Spleen (tissue), 11 donors: ENCODE data around the gene TMEM272. TPM values are rescaled to one million over a fixed set of nuclear protein-coding genes. Genes with fewer than 3 reads are reported as not detected.

Experiments used
- DNase-seq: peaks from one replicate; pipeline ENCODE4 v3.0.0-alpha.2; 2020
- H3K27ac ChIP-seq, 8 donors: fragments of 200-600 bp; sonication (generic) in 7 of 8; 1 replicate in 4 of 8; 2 replicates in 4 of 8; pipeline versions ENCODE4 v1.5.0 to v1.8.0; 2016 to 2021; ENCODE audit warnings: inconsistent platforms in 4 of 8, mild to moderate bottlenecking in 4 of 8, moderate library complexity in 1 of 8
- H3K27me3 ChIP-seq, 7 donors: fragments of 200-600 bp; sonication (generic) in 6 of 7; replicated peaks in 1 of 7; 1 replicate in 4 of 7; 2 replicates in 3 of 7; pipeline versions ENCODE4 v1.5.0 to v1.8.0; 2016 to 2021; ENCODE audit warnings: inconsistent platforms in 3 of 7, mild to moderate bottlenecking in 1 of 7
- H3K36me3 ChIP-seq, 6 donors: fragments of 200-600 bp; sonication (generic) in 5 of 6; 1 replicate in 4 of 6; 2 replicates in 2 of 6; pipeline versions ENCODE4 v1.5.0 to v1.8.0; 2016 to 2021; ENCODE audit warnings: inconsistent platforms in 2 of 6
- H3K4me1 ChIP-seq, 6 donors: fragments of 200-600 bp; sonication (generic) in 5 of 6; 1 replicate in 3 of 6; 2 replicates in 3 of 6; pipeline versions ENCODE4 v1.5.0 to v1.8.0; 2016 to 2021; ENCODE audit warnings: inconsistent platforms in 3 of 6
- H3K4me3 ChIP-seq, 8 donors: fragments of 200-600 bp; sonication (generic) in 7 of 8; 1 replicate in 4 of 8; 2 replicates in 4 of 8; pipeline versions ENCODE4 v1.5.0 to v1.8.0; 2016 to 2021; ENCODE audit warnings: inconsistent platforms in 4 of 8, mild to moderate bottlenecking in 4 of 8, moderate library complexity in 2 of 8
- H3K9me3 ChIP-seq, 8 donors: fragments of 200-600 bp; sonication (generic) in 7 of 8; 1 replicate in 4 of 8; 2 replicates in 4 of 8; pipeline versions ENCODE4 v1.5.0 to v1.8.0; 2016 to 2021; ENCODE audit warnings: inconsistent platforms in 4 of 8
- CTCF ChIP-seq, 11 experiments: fragments of 200-600 bp in 7 of 11; fragments of 450-650 bp in 4 of 11; sonication (generic) in 4 of 11; IDR thresholded peaks in 8 of 11; conservative IDR thresholded peaks in 3 of 11; 1 replicate in 7 of 11; 2 replicates in 4 of 11; pipeline versions ENCODE4 v1.4.0 to v1.8.0; 2016 to 2021; ENCODE audit warnings: antibody characterized with exemption in 11 of 11, inconsistent platforms in 4 of 11, mild to moderate bottlenecking in 1 of 11
- POLR2A ChIP-seq, 3 donors: fragments of 450-650 bp; IDR thresholded peaks; one replicate each; pipeline ENCODE4 v1.5.1; 2017; ENCODE audit warnings: antibody characterized with exemption in 3 of 3, mild to moderate bottlenecking in 1 of 3
- POLR2AphosphoS5 ChIP-seq, 3 donors: sonication (generic); formaldehyde crosslinking; IDR thresholded peaks; one replicate each; pipeline ENCODE4 v1.5.1; 2017; ENCODE audit warnings: antibody characterized with exemption in 3 of 3
- WGBS, 5 donors: extraction: QIAGEN DNeasy Blood & Tissue Kit in 3 of 5; methylation state at CpG; one replicate each; pipeline versions ENCODE4 v1.1.5 to v1.1.7; 2013 to 2018; 5-methylcytosine and 5-hydroxymethylcytosine counted together
- intact Hi-C: fragments of 100-400 bp; cut with DNase I; formaldehyde crosslinking; loops from one replicate; pipeline ENCODE4 v1.15.0; 2023; ENCODE audit warnings: low total_unique reads
- polyA plus RNA-seq, 3 donors: library from polyadenylated mRNA; stranded (reverse); fragments of 200-250 nt; gene quantifications; one replicate each; pipeline ENCODE4 v1.2.1, GENCODE V29; 2013
- total RNA-seq, 7 donors: library from RNA; depleted of rRNA in 3 of 7; stranded (reverse); fragments of >200 nt in 3 of 7; fragmentation: NEBNext Ultra II Directional in 4 of 7; extraction: Animal tissue kit (Norgen Biotek cat#: 25700) in 4 of 7; gene quantifications; one replicate each; pipeline versions ENCODE4 v1.1.0 to v1.2.1, GENCODE V29; 2016 to 2021
- donor health status: healthy with polysubstance abuse.
- donor health status: DM: no; HTN: no; CAD: no; lungs with moderate emphysema.
- donor health status: DM: no; HTN: no; CAD: no.
- donor health status: Bipolar disorder and iron deficiency.
- donor health status: healthy.
- donor health status: DM: no; HTN: no; CAD: no.
- donor health status: DM: yes; HTN: yes; CAD: no.

TMEM272 gene
- total and polyA plus RNA-seq, 10 donors = 0.03 to 3.3 (median 1.1) TPM

GRCh38 chr13:51765142-51765515, 79.8 kb downstream of the TMEM272 start:
- peaks cover 8 to 43% (median 27%) of the 10 kb centered on the region in 6 donors for H3K4me1 ChIP-seq
- no peak for DNase-seq
- no peak overlapping the region for H3K4me3 ChIP-seq
- intact Hi-C loops = no loop called here
- no peaks in the 10 kb centered on the region for H3K27me3 ChIP-seq
- TF ChIP-seq POLR2AphosphoS5 (IDR thresholded peaks at IDR 0.05) (no peak), CTCF (IDR thresholded peaks at IDR 0.05 in 8 of 11, conservative IDR thresholded peaks at IDR 0.05 in 3 of 11) (no peak), POLR2A (IDR thresholded peaks at IDR 0.05) (no peak)
- H3K27ac ChIP-seq = peak overlapping the region; percentile 16 to 75 (median 55)
- H3K9me3 ChIP-seq = no peaks in the 10 kb centered on the region
- 55 to 73% (median 57%) methylated on average over 4 of the region's 4 CpGs for WGBS, 5 donors
- peaks cover 0 to 81% (median 26%) of the 10 kb centered on the region in 6 donors for H3K36me3 ChIP-seq

DNA sequence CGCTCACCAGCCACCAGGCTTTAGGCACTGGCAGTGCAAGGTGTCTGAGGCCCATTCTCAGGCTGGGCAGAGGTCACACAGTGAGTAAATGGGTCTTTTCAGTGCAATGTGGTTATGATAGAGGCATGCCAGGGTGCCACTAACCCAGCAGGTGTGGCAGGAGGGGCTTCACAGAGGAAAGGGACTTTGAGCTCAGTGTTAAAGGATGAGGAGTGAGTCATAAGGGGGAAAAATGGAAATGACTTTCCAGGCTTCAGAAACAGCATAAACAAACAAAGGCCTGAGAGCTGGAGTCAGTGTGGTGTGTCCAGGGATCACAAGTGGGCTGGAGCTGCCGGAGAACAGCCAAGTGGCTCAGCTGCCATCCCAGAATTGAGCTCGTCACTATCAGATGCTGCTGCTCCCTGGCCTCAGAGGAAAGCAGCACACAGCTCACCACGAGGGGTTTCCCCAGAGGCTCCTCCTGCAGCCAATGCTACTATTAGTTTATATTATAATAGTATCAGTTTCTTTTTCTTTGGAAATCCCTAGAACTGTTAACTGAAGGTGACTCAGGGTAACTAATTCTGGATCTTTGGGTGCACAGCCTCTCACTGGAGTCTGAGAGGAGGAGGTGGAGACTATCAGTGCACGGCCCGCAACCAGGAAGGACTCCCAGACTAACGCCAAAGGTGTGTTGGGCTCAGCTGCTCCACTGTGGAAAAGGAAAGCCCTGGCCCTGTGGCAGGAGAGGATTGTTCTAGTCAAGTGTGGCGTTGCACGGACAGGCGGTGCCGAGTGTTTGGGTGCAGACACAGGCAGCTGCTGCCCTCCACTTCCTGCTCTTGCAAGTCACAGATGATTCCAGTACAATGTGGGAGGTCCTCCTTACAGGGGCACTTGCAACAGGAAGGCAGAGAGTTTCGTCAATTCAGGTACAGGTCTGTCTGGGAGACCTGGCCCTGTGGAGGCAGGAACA, 80.5 kb downstream of the TMEM272 start:
- H3K27me3 ChIP-seq = no peaks in the 10 kb centered on the region
- no peaks in the 10 kb centered on the region for H3K9me3 ChIP-seq
- 32 to 37% (median 33%) methylated on average over 9 to 12 of the region's 12 CpGs for WGBS, 5 donors
- peaks cover 0 to 87% (median 33%) of the 10 kb centered on the region in 6 donors for H3K36me3 ChIP-seq
- peaks cover 8 to 36% (median 23%) of the 10 kb centered on the region in 6 donors for H3K4me1 ChIP-seq
- peak overlapping the region in 1 of 8 donors; percentile 27 for H3K4me3 ChIP-seq
- no peak for TF ChIP-seq POLR2A (IDR thresholded peaks at IDR 0.05)
- peak in 2 of 3 donors; percentile 42 to 47 for TF ChIP-seq POLR2AphosphoS5 (IDR thresholded peaks at IDR 0.05)
- no peak for DNase-seq
- peak overlapping the region; percentile 16 to 75 (median 55) for H3K27ac ChIP-seq
- intact Hi-C loops = no loop called here

GRCh38 chr13:51763486-51763885, 81.5 kb downstream of the TMEM272 start:
- Histone ChIP-seq H3K27ac (no peak overlapping the region), H3K4me3 (no peak overlapping the region), H3K36me3 (peaks cover 0 to 91% (median 41%) of the 10 kb centered on the region in 6 donors), H3K4me1 (peaks cover 7 to 27% (median 16%) of the 10 kb centered on the region in 6 donors), H3K27me3 (no peaks in the 10 kb centered on the region), H3K9me3 (no peaks in the 10 kb centered on the region)
- WGBS, 5 donors = 78 to 94% (median 85%) methylated on average over 2 of the region's 2 CpGs
- TF ChIP-seq POLR2AphosphoS5 (IDR thresholded peaks at IDR 0.05) (no peak), POLR2A (IDR thresholded peaks at IDR 0.05) (no peak), CTCF (IDR thresholded peaks at IDR 0.05 in 8 of 11, conservative IDR thresholded peaks at IDR 0.05 in 3 of 11) (no peak)
- DNase-seq = no peak
- intact Hi-C loops = no loop called here

Other genes starting within 250 kb of the TMEM272 start
- 10 to 100 TPM; 11.3 to 22.8 (median 17.8) TPM for gene DHRS12, start 41.0 kb downstream of the TMEM272 start, total RNA-seq
- 10 to 100 TPM; 13.5 to 18.8 (median 15.1) TPM for gene DHRS12, start 41.0 kb downstream of the TMEM272 start, polyA plus RNA-seq
- gene CCDC70, start 16.8 kb upstream of the TMEM272 start, total RNA-seq = not detected
- gene CCDC70, start 16.8 kb upstream of the TMEM272 start, polyA plus RNA-seq = not detected
- 1 to 10 TPM; 1.4 to 3.7 (median 2.8) TPM for gene ATP7B, start 166.3 kb upstream of the TMEM272 start, total RNA-seq
- gene ATP7B, start 166.3 kb upstream of the TMEM272 start, polyA plus RNA-seq = under 1 TPM; 0.17 to 0.32 (median 0.24) TPM
- 10 to 100 TPM; 23.1 to 32.2 (median 29.1) TPM for gene ALG11, start 167.2 kb upstream of the TMEM272 start, total RNA-seq
- gene ALG11, start 167.2 kb upstream of the TMEM272 start, polyA plus RNA-seq = 1 to 10 TPM; 3.0 to 7.8 (median 3.1) TPM
- 10 to 100 TPM; 12.7 to 20.2 (median 17.2) TPM for gene UTP14C, start 179.5 kb upstream of the TMEM272 start, total RNA-seq
- 1 to 10 TPM; 2.2 to 3.7 (median 2.4) TPM for gene UTP14C, start 179.5 kb upstream of the TMEM272 start, polyA plus RNA-seq